Panc1 (cell line): ENCODE results near the gene ARMC12. TPM values are rescaled to one million over a fixed set of nuclear protein-coding genes. Genes with fewer than 3 reads are reported as not detected.

ENCODE experiments used
- ATAC-seq: fragments of 200-7000 bp; cut with Tn5 transposase; 2 replicates; pipeline ENCODE4 v1.9.1; 2020; ENCODE audit warnings: mild to moderate bottlenecking, moderate library complexity
- BruUV-seq: library from RNA; stranded (reverse); fragments of 400-500 nt; replicated peaks from 2 replicates; lab custom pipeline; 2021; lab: Mats Ljungman, UMichigan
- CTCF ChIA-PET: fragments of 300-600 bp; sonication (Branson Sonifier 250); formaldehyde crosslinking; loops from one replicate; lab custom pipeline; 2022; ENCODE audit warnings: antibody characterized with exemption; lab: Charles Lee
- POLR2A ChIA-PET: fragments of 300-600 bp; sonication (Branson Sonifier 250); formaldehyde crosslinking; loops from one replicate; lab custom pipeline; 2022; ENCODE audit warnings: antibody characterized with exemption; lab: Charles Lee
- DNase-seq: peaks from one replicate; pipeline ENCODE4 v3.0.0-alpha.2; 2010; ENCODE audit warnings: low read depth, low spot score
- H3K27ac ChIP-seq: 2 replicates; pipeline ENCODE4 v1.5.1; 2011; ENCODE audit warnings: mild to moderate bottlenecking, low read length, inconsistent platforms
- H3K27me3 ChIP-seq: fragments of 200-500 bp; sonication (Bioruptor generic); 2 replicates; pipeline ENCODE4 v1.6.0; 2014; ENCODE audit warnings: low read length, inconsistent platforms; ENCODE audit not compliant: control insufficient read depth, insufficient read depth
- H3K36me3 ChIP-seq: fragments of 200-500 bp; sonication (Bioruptor generic); 2 replicates; pipeline ENCODE4 v1.5.1; 2014; ENCODE audit warnings: inconsistent platforms, mild to moderate bottlenecking, low read length, moderate library complexity; ENCODE audit not compliant: control insufficient read depth, insufficient read depth
- H3K4me1 ChIP-seq: 2 replicates; pipeline ENCODE4 v1.5.1; 2011; ENCODE audit warnings: inconsistent platforms, mild to moderate bottlenecking, low read length, moderate library complexity; ENCODE audit not compliant: control insufficient read depth, insufficient read depth
- H3K4me3 ChIP-seq, 2 experiments: 2 replicates each; pipeline ENCODE4 v1.5.1; 2011 to 2012; ENCODE audit warnings: low read depth in 2 of 2, low read length in 2 of 2, mild to moderate bottlenecking in 2 of 2, inconsistent platforms in 1 of 2, moderate library complexity in 1 of 2
- H3K9me3 ChIP-seq: fragments of 200-500 bp; sonication (Bioruptor generic); 2 replicates; pipeline ENCODE4 v1.5.1; 2014; ENCODE audit warnings: low read depth, mild to moderate bottlenecking, inconsistent platforms, low read length, moderate library complexity; ENCODE audit not compliant: control insufficient read depth, insufficient read depth
- POLR2AphosphoS5 ChIP-seq: IDR thresholded peaks from 2 replicates; pipeline ENCODE4 v1.6.1; 2012; ENCODE audit warnings: mild to moderate bottlenecking, low read depth, low read length, moderate library complexity
- SIN3A ChIP-seq: IDR thresholded peaks from 2 replicates; pipeline ENCODE4 v1.6.1; 2012; ENCODE audit warnings: low read depth, mild to moderate bottlenecking, low read length, moderate library complexity, borderline replicate concordance; ENCODE audit not compliant: insufficient read depth
- TCF7L2 ChIP-seq: IDR thresholded peaks from 2 replicates; pipeline ENCODE4 v1.6.1; 2011; ENCODE audit warnings: mild to moderate bottlenecking, low read depth, low read length, inconsistent platforms
- in situ Hi-C: cut with HindIII; loops from 2 replicates; pipeline ENCODE4 v1.10.0; 2016; ENCODE audit warnings: low sequenced_read_pairs, low pct_unique_long_range_greater_than_20kb
- intact Hi-C: fragments of 100-400 bp; cut with micrococcal nuclease; formaldehyde crosslinking; loops from one replicate; pipeline ENCODE4 v1.10.0; 2022; ENCODE audit not compliant: unreplicated experiment
- total RNA-seq: library from RNA; stranded (reverse); gene quantifications from one replicate; pipeline ENCODE4 v1.2.1, GENCODE V29; 2021; ENCODE audit not compliant: unreplicated experiment
- TF ChIP-seq, protein P1 (sequence below), 2 experiments: IDR thresholded peaks; 2 replicates each; pipeline ENCODE4 v1.6.1; 2011 to 2012; ENCODE audit warnings: low read depth in 2 of 2, control low read depth in 1 of 2, low read length in 1 of 2, mild to moderate bottlenecking in 1 of 2, moderate library complexity in 1 of 2; ENCODE audit not compliant: insufficient read depth in 1 of 2
- TF ChIP-seq, protein P2 (sequence below): fragments of 450-650 bp; IDR thresholded peaks from 2 replicates; pipeline ENCODE4 v1.5.1; 2017; ENCODE audit warnings: mild to moderate bottlenecking

The ARMC12 gene
- total RNA-seq, 1 experiment from 2014 or later, result 1.4 TPM

DNA sequence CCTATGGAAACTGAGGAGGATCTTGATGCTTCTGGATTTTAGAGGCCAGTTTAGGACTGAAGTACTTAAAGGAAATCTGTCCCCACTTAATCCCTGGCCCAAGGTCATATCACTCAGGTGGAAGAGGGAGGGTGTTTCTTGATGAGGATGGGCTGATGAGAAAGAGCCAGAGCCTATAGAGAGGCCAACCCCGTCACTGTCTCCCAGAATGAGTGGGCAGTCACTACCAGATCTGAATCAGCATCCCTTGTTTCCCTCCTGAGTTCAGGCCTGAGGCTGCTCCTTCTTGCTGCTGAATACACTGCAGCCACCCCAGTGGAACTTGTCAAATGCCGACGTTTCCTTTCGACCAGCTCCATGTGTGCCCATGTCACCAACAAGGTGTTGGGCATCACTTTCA is 14.8 kb downstream of the ARMC12 start:
- POLR2A ChIA-PET, result interaction anchor here (0.7 kb wide), 1 partner anchor 210 kb away, joined by 6 read pairs; no protein-coding TSS in a partner anchor
- DNase-seq (no peak), ATAC-seq (no peak)
- 0 out of 2 replicates have a peak, but pooled peaks cover 2% of the 10 kb centered on the region for H3K27me3 ChIP-seq
- no peak overlapping the region for H3K27ac ChIP-seq
- CTCF ChIA-PET, result interaction anchor here (0.6 kb wide), 1 partner anchor 199 kb away, joined by 3 read pairs; no protein-coding TSS in a partner anchor
- TF ChIP-seq POLR2AphosphoS5 (no peak), TCF7L2 (no peak), SIN3A (no peak)
- TF ChIP-seq, protein P1, sequence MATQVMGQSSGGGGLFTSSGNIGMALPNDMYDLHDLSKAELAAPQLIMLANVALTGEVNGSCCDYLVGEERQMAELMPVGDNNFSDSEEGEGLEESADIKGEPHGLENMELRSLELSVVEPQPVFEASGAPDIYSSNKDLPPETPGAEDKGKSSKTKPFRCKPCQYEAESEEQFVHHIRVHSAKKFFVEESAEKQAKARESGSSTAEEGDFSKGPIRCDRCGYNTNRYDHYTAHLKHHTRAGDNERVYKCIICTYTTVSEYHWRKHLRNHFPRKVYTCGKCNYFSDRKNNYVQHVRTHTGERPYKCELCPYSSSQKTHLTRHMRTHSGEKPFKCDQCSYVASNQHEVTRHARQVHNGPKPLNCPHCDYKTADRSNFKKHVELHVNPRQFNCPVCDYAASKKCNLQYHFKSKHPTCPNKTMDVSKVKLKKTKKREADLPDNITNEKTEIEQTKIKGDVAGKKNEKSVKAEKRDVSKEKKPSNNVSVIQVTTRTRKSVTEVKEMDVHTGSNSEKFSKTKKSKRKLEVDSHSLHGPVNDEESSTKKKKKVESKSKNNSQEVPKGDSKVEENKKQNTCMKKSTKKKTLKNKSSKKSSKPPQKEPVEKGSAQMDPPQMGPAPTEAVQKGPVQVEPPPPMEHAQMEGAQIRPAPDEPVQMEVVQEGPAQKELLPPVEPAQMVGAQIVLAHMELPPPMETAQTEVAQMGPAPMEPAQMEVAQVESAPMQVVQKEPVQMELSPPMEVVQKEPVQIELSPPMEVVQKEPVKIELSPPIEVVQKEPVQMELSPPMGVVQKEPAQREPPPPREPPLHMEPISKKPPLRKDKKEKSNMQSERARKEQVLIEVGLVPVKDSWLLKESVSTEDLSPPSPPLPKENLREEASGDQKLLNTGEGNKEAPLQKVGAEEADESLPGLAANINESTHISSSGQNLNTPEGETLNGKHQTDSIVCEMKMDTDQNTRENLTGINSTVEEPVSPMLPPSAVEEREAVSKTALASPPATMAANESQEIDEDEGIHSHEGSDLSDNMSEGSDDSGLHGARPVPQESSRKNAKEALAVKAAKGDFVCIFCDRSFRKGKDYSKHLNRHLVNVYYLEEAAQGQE (IDR thresholded peaks at IDR 0.05; ENCODE audit: insufficient read depth in 1 of 2, low read depth in 2 of 2, low read length in 1 of 2), result no peak
- TF ChIP-seq, protein P2, sequence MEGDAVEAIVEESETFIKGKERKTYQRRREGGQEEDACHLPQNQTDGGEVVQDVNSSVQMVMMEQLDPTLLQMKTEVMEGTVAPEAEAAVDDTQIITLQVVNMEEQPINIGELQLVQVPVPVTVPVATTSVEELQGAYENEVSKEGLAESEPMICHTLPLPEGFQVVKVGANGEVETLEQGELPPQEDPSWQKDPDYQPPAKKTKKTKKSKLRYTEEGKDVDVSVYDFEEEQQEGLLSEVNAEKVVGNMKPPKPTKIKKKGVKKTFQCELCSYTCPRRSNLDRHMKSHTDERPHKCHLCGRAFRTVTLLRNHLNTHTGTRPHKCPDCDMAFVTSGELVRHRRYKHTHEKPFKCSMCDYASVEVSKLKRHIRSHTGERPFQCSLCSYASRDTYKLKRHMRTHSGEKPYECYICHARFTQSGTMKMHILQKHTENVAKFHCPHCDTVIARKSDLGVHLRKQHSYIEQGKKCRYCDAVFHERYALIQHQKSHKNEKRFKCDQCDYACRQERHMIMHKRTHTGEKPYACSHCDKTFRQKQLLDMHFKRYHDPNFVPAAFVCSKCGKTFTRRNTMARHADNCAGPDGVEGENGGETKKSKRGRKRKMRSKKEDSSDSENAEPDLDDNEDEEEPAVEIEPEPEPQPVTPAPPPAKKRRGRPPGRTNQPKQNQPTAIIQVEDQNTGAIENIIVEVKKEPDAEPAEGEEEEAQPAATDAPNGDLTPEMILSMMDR, result no peak
- no peaks in the 10 kb centered on the region for H3K4me1 ChIP-seq
- in situ Hi-C loops (no loop called here), intact Hi-C loops (no loop called here)
- no peak overlapping the region for H3K4me3 ChIP-seq
- no peaks in the 10 kb centered on the region for H3K36me3 ChIP-seq
- BruUV-seq, result no TSS peak
- no peaks in the 10 kb centered on the region for H3K9me3 ChIP-seq

DNA sequence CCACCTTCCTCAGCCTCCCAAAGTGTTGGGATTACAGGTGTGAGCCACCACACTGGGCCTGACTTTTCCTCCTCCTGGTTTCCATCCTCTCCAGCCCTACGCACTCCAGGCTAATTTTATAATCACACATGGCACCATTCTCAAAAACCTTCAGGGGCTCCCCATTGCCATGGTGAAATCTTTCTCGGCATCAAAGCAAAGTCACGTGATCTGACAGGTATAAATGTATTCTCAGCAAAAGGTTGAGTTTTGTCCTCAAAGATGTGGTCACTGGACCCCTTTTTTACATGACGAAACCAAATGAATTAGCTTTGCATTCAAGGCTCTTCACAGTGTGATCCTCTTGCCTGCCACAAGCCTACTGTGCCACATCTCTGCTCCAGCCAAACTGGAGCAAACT is 15.5 kb downstream of the ARMC12 start:
- no peaks in the 10 kb centered on the region for H3K4me1 ChIP-seq
- ChIA-PET POLR2A (interaction anchor here (0.7 kb wide), 1 partner anchor 210 kb away, joined by 6 read pairs; no protein-coding TSS in a partner anchor), CTCF (interaction anchor here (0.7 kb wide), 1 partner anchor 14 kb away, joined by 4 read pairs; no protein-coding TSS in a partner anchor)
- no peak overlapping the region for H3K27ac ChIP-seq
- H3K36me3 ChIP-seq, result no peaks in the 10 kb centered on the region
- 0 out of 2 replicates have a peak, but pooled peaks cover 2% of the 10 kb centered on the region for H3K27me3 ChIP-seq
- in situ Hi-C loops (no loop called here), intact Hi-C loops (no loop called here)
- H3K9me3 ChIP-seq, result no peaks in the 10 kb centered on the region
- TF ChIP-seq TCF7L2 (no peak), SIN3A (no peak), POLR2AphosphoS5 (no peak)
- TF ChIP-seq, protein P2, result no peak
- TF ChIP-seq, protein P1 (IDR thresholded peaks at IDR 0.05; ENCODE audit: insufficient read depth in 1 of 2, low read depth in 2 of 2, low read length in 1 of 2), result no peak
- no peak for ATAC-seq
- no peak for DNase-seq
- BruUV-seq, result no TSS peak
- no peak overlapping the region for H3K4me3 ChIP-seq
